Panc1 (cell line): ENCODE data around the gene SPATA22. TPM values are rescaled to one million over a fixed set of nuclear protein-coding genes. Genes with fewer than 3 reads are reported as not detected.

Experiments used
- ATAC-seq: fragments of 200-7000 bp; cut with Tn5 transposase; 2 replicates; pipeline ENCODE4 v1.9.1; 2020; ENCODE audit warnings: mild to moderate bottlenecking, moderate library complexity
- BruUV-seq: library from RNA; stranded (reverse); fragments of 400-500 nt; replicated peaks from 2 replicates; lab custom pipeline; 2021; lab: Mats Ljungman, UMichigan
- CTCF ChIA-PET: fragments of 300-600 bp; sonication (Branson Sonifier 250); formaldehyde crosslinking; loops from one replicate; lab custom pipeline; 2022; ENCODE audit warnings: antibody characterized with exemption; lab: Charles Lee
- POLR2A ChIA-PET: fragments of 300-600 bp; sonication (Branson Sonifier 250); formaldehyde crosslinking; loops from one replicate; lab custom pipeline; 2022; ENCODE audit warnings: antibody characterized with exemption; lab: Charles Lee
- DNase-seq: peaks from one replicate; pipeline ENCODE4 v3.0.0-alpha.2; 2010; ENCODE audit warnings: low read depth, low spot score
- H3K27ac ChIP-seq: 2 replicates; pipeline ENCODE4 v1.5.1; 2011; ENCODE audit warnings: mild to moderate bottlenecking, low read length, inconsistent platforms
- H3K27me3 ChIP-seq: fragments of 200-500 bp; sonication (Bioruptor generic); 2 replicates; pipeline ENCODE4 v1.6.0; 2014; ENCODE audit warnings: low read length, inconsistent platforms; ENCODE audit not compliant: control insufficient read depth, insufficient read depth
- H3K36me3 ChIP-seq: fragments of 200-500 bp; sonication (Bioruptor generic); 2 replicates; pipeline ENCODE4 v1.5.1; 2014; ENCODE audit warnings: inconsistent platforms, mild to moderate bottlenecking, low read length, moderate library complexity; ENCODE audit not compliant: control insufficient read depth, insufficient read depth
- H3K4me1 ChIP-seq: 2 replicates; pipeline ENCODE4 v1.5.1; 2011; ENCODE audit warnings: inconsistent platforms, mild to moderate bottlenecking, low read length, moderate library complexity; ENCODE audit not compliant: control insufficient read depth, insufficient read depth
- H3K4me3 ChIP-seq, 2 experiments: 2 replicates each; pipeline ENCODE4 v1.5.1; 2011 to 2012; ENCODE audit warnings: low read depth in 2 of 2, low read length in 2 of 2, mild to moderate bottlenecking in 2 of 2, inconsistent platforms in 1 of 2, moderate library complexity in 1 of 2
- H3K9me3 ChIP-seq: fragments of 200-500 bp; sonication (Bioruptor generic); 2 replicates; pipeline ENCODE4 v1.5.1; 2014; ENCODE audit warnings: low read depth, mild to moderate bottlenecking, inconsistent platforms, low read length, moderate library complexity; ENCODE audit not compliant: control insufficient read depth, insufficient read depth
- CTCF ChIP-seq: fragments of 450-650 bp; IDR thresholded peaks from 2 replicates; pipeline ENCODE4 v1.5.1; 2017; ENCODE audit warnings: mild to moderate bottlenecking
- POLR2AphosphoS5 ChIP-seq: IDR thresholded peaks from 2 replicates; pipeline ENCODE4 v1.6.1; 2012; ENCODE audit warnings: mild to moderate bottlenecking, low read depth, low read length, moderate library complexity
- REST ChIP-seq, 2 experiments: IDR thresholded peaks; 2 replicates each; pipeline ENCODE4 v1.6.1; 2011 to 2012; ENCODE audit warnings: low read depth in 2 of 2, control low read depth in 1 of 2, low read length in 1 of 2, mild to moderate bottlenecking in 1 of 2, moderate library complexity in 1 of 2; ENCODE audit not compliant: insufficient read depth in 1 of 2
- SIN3A ChIP-seq: IDR thresholded peaks from 2 replicates; pipeline ENCODE4 v1.6.1; 2012; ENCODE audit warnings: low read depth, mild to moderate bottlenecking, low read length, moderate library complexity, borderline replicate concordance; ENCODE audit not compliant: insufficient read depth
- TCF7L2 ChIP-seq: IDR thresholded peaks from 2 replicates; pipeline ENCODE4 v1.6.1; 2011; ENCODE audit warnings: mild to moderate bottlenecking, low read depth, low read length, inconsistent platforms
- in situ Hi-C: cut with HindIII; loops from 2 replicates; pipeline ENCODE4 v1.10.0; 2016; ENCODE audit warnings: low sequenced_read_pairs, low pct_unique_long_range_greater_than_20kb
- intact Hi-C: fragments of 100-400 bp; cut with micrococcal nuclease; formaldehyde crosslinking; loops from one replicate; pipeline ENCODE4 v1.10.0; 2022; ENCODE audit not compliant: unreplicated experiment
- total RNA-seq: library from RNA; stranded (reverse); gene quantifications from one replicate; pipeline ENCODE4 v1.2.1, GENCODE V29; 2021; ENCODE audit not compliant: unreplicated experiment

SPATA22 gene
- total RNA-seq, 1 experiment from 2014 or later: not detected

DNA sequence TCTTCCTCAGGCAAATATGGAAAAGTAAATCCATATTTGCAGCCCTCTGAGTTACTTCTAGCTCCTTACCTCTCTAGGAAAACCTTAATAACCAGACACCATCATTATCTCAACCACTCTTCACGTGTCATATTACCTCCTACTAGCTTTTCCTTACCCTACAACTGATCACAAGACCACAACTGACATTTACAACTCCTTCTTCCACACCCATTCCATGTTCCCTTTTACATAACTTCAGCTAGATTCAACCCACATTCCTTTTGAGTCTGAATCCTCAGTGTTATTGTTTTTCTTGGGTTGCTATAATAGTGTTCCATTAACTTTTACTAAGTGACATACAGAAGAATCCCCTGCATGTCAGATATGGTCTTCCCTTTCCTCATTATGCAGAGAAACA, 33.3 kb downstream of the SPATA22 start:
- Histone ChIP-seq H3K36me3 (no peaks in the 10 kb centered on the region), H3K4me1 (no peaks in the 10 kb centered on the region), H3K27me3 (0 out of 2 replicates have a peak, but pooled peaks cover 2% of the 10 kb centered on the region), H3K4me3 (no peak overlapping the region), H3K9me3 (no peaks in the 10 kb centered on the region), H3K27ac (no peak overlapping the region)
- DNase-seq: no peak
- POLR2A ChIA-PET: no interaction called here
- in situ Hi-C loops: no loop called here
- TF ChIP-seq REST (IDR thresholded peaks at IDR 0.05; ENCODE audit: insufficient read depth in 1 of 2, low read depth in 2 of 2, low read length in 1 of 2) (no peak), POLR2AphosphoS5 (no peak)
- no TSS peak for BruUV-seq
- intact Hi-C loops: no loop called here
- CTCF ChIA-PET: no interaction called here
- ATAC-seq: no peak

GRCh38 chr17:3433741-3434140, 37.9 kb downstream of the SPATA22 start, which contains the start of gene OR1E2:
OR1E2 (minus strand) TSS chr17:3433841; CDS start chr17:3433841, 0 bp downstream.
- H3K4me1 ChIP-seq: no peaks in the 10 kb centered on the region
- BruUV-seq: no TSS peak
- ATAC-seq (no peak), DNase-seq (no peak)
- H3K36me3 ChIP-seq: no peaks in the 10 kb centered on the region
- TF ChIP-seq CTCF (no peak), SIN3A (no peak), TCF7L2 (no peak), REST (IDR thresholded peaks at IDR 0.05; ENCODE audit: insufficient read depth in 1 of 2, low read depth in 2 of 2, low read length in 1 of 2) (no peak), POLR2AphosphoS5 (no peak)
- no peaks in the 10 kb centered on the region for H3K27me3 ChIP-seq
- CTCF ChIA-PET: no interaction called here
- no peak within 1 kb of the TSS for H3K27ac ChIP-seq
- POLR2A ChIA-PET: no interaction called here
- no peak within 1 kb of the TSS for H3K4me3 ChIP-seq
- intact Hi-C loops (no loop called here), in situ Hi-C loops (no loop called here)
- H3K9me3 ChIP-seq: no peaks in the 10 kb centered on the region
